OCI-LY3 (cell line): ENCODE results near the gene SLF1.
A peak's percentile ranks its signal among the peaks of the same experiment; 100 is the strongest.

ENCODE experiments used
- H2AFZ ChIP-seq: fragments of 200-600, 300-600 bp; shearing (Covaris generic); 2 replicates; pipeline ENCODE4 v1.6.0; 2014; ENCODE audit warnings: antibody characterized with exemption, low read depth, low read length
- H3K27ac ChIP-seq: fragments of 200-600, 300-600 bp; sonication (generic); 2 replicates; pipeline ENCODE4 v1.5.1; 2014; ENCODE audit warnings: mild to moderate bottlenecking, low read length, moderate library complexity, mixed read lengths
- H3K27me3 ChIP-seq: fragments of 200-600, 300-600 bp; sonication (generic); 2 replicates; pipeline ENCODE4 v1.6.1; 2014; ENCODE audit warnings: low read depth, low read length, mixed read lengths
- H3K36me3 ChIP-seq: fragments of 200-600, 300-600 bp; sonication (generic); replicated peaks from 2 replicates; pipeline ENCODE3; 2014; ENCODE audit warnings: low read depth, low read length, mixed read lengths
- H3K4me1 ChIP-seq: fragments of 300-600, 200-600 bp; sonication (generic); 2 replicates; pipeline ENCODE4 v1.6.1; 2014; ENCODE audit warnings: low read length, mixed read lengths
- H3K4me2 ChIP-seq: fragments of 200-600, 300-600 bp; sonication (generic); 2 replicates; pipeline ENCODE4 v1.6.1; 2014; ENCODE audit warnings: low read length, mixed read lengths
- H3K4me3 ChIP-seq: fragments of 300-600, 200-600 bp; sonication (generic); 2 replicates; pipeline ENCODE4 v1.5.1; 2014; ENCODE audit warnings: antibody characterized with exemption, mild to moderate bottlenecking, low read length, moderate library complexity
- H3K79me2 ChIP-seq: fragments of 300-600, 200-600 bp; shearing (Covaris generic); 2 replicates; pipeline ENCODE4 v1.6.1; 2014; ENCODE audit warnings: mild to moderate bottlenecking, low read length, mixed read lengths
- H3K9ac ChIP-seq: fragments of 300-600, 200-600 bp; shearing (Covaris generic); 2 replicates; pipeline ENCODE4 v1.6.0; 2014; ENCODE audit warnings: mild to moderate bottlenecking, low read length, moderate library complexity
- H3K9me3 ChIP-seq: fragments of 200-600, 300-600 bp; shearing (Covaris generic); 2 replicates; pipeline ENCODE4 v1.6.1; 2014; ENCODE audit warnings: low read length, mixed read lengths; ENCODE audit not compliant: insufficient read depth
- H4K20me1 ChIP-seq: fragments of 200-600, 300-600 bp; sonication (generic); 2 replicates; pipeline ENCODE4 v1.6.1; 2016; ENCODE audit warnings: low read length, mixed read lengths; ENCODE audit not compliant: insufficient read depth
- EZH2phosphoT487 ChIP-seq: fragments of 200-600 bp; shearing (Covaris generic); IDR thresholded peaks from 2 replicates; pipeline ENCODE4 v1.6.1; 2018; ENCODE audit warnings: antibody characterized with exemption, mixed run types, low read depth
- TF ChIP-seq, protein P1 (sequence below): fragments of 200-600, 300-600 bp; sonication (generic); IDR thresholded peaks from 2 replicates; pipeline ENCODE4 v1.5.1; 2014; ENCODE audit warnings: antibody characterized with exemption, low read length, low read depth

SLF1 gene

DNA sequence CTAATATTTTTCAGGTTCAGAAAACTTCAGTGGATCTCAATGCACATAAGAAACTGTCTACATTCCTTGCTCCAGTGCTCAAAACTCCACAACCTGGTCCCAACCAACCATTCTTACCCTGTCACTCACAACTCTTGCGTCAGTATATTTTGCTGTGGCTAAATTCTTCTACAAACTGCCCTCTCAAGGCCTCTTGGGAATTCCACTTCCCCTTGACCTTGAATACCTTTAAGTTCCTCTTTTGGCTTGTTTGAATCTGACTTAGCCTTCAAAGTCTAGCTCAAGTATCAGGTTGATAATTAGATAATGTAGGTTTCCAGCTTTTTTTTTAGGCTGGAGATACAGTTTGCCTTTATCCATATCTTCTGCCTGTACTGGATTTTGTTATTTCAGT is 128.3 kb downstream of the SLF1 start:
- H3K4me1 ChIP-seq: peaks cover 42% of the 10 kb centered on the region
- no peak overlapping the region; the same call in 1 of the 2 replicates for H3K27ac ChIP-seq
- no peaks in the 10 kb centered on the region for H3K36me3 ChIP-seq
- H3K4me2 ChIP-seq: peak overlapping the region; percentile 65
- no peaks in the 10 kb centered on the region for H4K20me1 ChIP-seq
- TF ChIP-seq, protein P1, sequence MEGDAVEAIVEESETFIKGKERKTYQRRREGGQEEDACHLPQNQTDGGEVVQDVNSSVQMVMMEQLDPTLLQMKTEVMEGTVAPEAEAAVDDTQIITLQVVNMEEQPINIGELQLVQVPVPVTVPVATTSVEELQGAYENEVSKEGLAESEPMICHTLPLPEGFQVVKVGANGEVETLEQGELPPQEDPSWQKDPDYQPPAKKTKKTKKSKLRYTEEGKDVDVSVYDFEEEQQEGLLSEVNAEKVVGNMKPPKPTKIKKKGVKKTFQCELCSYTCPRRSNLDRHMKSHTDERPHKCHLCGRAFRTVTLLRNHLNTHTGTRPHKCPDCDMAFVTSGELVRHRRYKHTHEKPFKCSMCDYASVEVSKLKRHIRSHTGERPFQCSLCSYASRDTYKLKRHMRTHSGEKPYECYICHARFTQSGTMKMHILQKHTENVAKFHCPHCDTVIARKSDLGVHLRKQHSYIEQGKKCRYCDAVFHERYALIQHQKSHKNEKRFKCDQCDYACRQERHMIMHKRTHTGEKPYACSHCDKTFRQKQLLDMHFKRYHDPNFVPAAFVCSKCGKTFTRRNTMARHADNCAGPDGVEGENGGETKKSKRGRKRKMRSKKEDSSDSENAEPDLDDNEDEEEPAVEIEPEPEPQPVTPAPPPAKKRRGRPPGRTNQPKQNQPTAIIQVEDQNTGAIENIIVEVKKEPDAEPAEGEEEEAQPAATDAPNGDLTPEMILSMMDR: no peak
- no peak for TF ChIP-seq EZH2phosphoT487
- peak overlapping the region; percentile 44 for H3K4me3 ChIP-seq
- H3K79me2 ChIP-seq: no peaks in the 10 kb centered on the region
- H3K9ac ChIP-seq: no peak overlapping the region
- H3K9me3 ChIP-seq: no peaks in the 10 kb centered on the region
- H2AFZ ChIP-seq: no peak overlapping the region
- H3K27me3 ChIP-seq: no peaks in the 10 kb centered on the region
